H1 (cell line): ENCODE measurements around the gene RASSF5. TPM values are rescaled to one million over a fixed set of nuclear protein-coding genes. Genes with fewer than 3 reads are reported as not detected.

Experiments
- CTCF ChIA-PET: fragments of 300-600 bp; sonication (Branson Sonifier 250); formaldehyde crosslinking; loops from one replicate; lab custom pipeline; 2021; ENCODE audit not compliant: partially characterized antibody; lab: Charles Lee
- POLR2A ChIA-PET: fragments of 300-600 bp; sonication (Branson Sonifier 250); formaldehyde crosslinking; loops from one replicate; lab custom pipeline; 2021; ENCODE audit warnings: inconsistent platforms; ENCODE audit not compliant: partially characterized antibody; lab: Charles Lee
- DNase-seq, 2 experiments: peaks; one replicate each; pipeline versions ENCODE4 v3.0.0 to v3.0.0-alpha.2; 2010 to 2022; ENCODE audit warnings: low spot score in 2 of 2, low read depth in 1 of 2, mixed read lengths in 1 of 2
- FAIRE-seq: peaks from 2 replicates; lab custom pipeline; 2011; peaks lifted over from hg19 to GRCh38; lab: Jason Lieb, UNC
- H2AFZ ChIP-seq: 2 replicates; pipeline ENCODE4 v1.8.1; 2012; ENCODE audit warnings: low read length, inconsistent platforms
- H2AK5ac ChIP-seq: 2 replicates; pipeline ENCODE4 v1.6.1; 2013; ENCODE audit warnings: low read depth, low read length
- H2BK120ac ChIP-seq: replicated peaks from 2 replicates; pipeline ENCODE3; 2013; ENCODE audit warnings: low read depth, low read length, inconsistent platforms
- H2BK12ac ChIP-seq: 2 replicates; pipeline ENCODE4 v1.6.1; 2013; ENCODE audit warnings: low read depth, low read length
- H2BK15ac ChIP-seq: 2 replicates; pipeline ENCODE4 v1.6.1; 2013; ENCODE audit warnings: low read length
- H2BK20ac ChIP-seq: 2 replicates; pipeline ENCODE4 v1.6.1; 2013; ENCODE audit warnings: low read length
- H2BK5ac ChIP-seq: 2 replicates; pipeline ENCODE4 v1.6.1; 2013; ENCODE audit warnings: low read depth, low read length
- H3K14ac ChIP-seq: 2 replicates; pipeline ENCODE4 v1.6.1; 2013; ENCODE audit warnings: inconsistent platforms; ENCODE audit not compliant: insufficient read length
- H3K18ac ChIP-seq: 2 replicates; pipeline ENCODE4 v1.6.1; 2013; ENCODE audit warnings: low read length; ENCODE audit errors: extremely low read depth
- H3K23ac ChIP-seq: 2 replicates; pipeline ENCODE4 v1.6.1; 2013; ENCODE audit warnings: inconsistent platforms; ENCODE audit not compliant: insufficient read length
- H3K23me2 ChIP-seq: 2 replicates; pipeline ENCODE4 v1.6.1; 2013; ENCODE audit warnings: low read depth, low read length
- H3K27ac ChIP-seq: 2 replicates; pipeline ENCODE4 v1.6.1; 2011; ENCODE audit warnings: low read depth, low read length, inconsistent platforms
- H3K27me3 ChIP-seq, 4 experiments: replicated peaks in 1 of 4; 1 replicate in 1 of 4; 2 replicates in 3 of 4; pipeline versions ENCODE4 v1.6.1 to v1.8.1; 2011 to 2013; ENCODE audit warnings: low read length in 3 of 4, mild to moderate bottlenecking in 3 of 4, inconsistent platforms in 2 of 4, mixed read lengths in 2 of 4, moderate library complexity in 1 of 4; ENCODE audit not compliant: control insufficient read depth in 3 of 4, insufficient read depth in 3 of 4; ENCODE audit errors: extremely low read depth in 1 of 4
- H3K36me3 ChIP-seq, 4 experiments: 2 replicates each; pipeline versions ENCODE4 v1.6.1 to v1.8.1; 2011 to 2013; ENCODE audit warnings: mild to moderate bottlenecking in 4 of 4, low read length in 3 of 4, moderate library complexity in 2 of 4, control low read depth in 1 of 4, inconsistent platforms in 1 of 4; ENCODE audit not compliant: insufficient read depth in 4 of 4, control insufficient read depth in 2 of 4
- H3K4ac ChIP-seq: replicated peaks from 2 replicates; pipeline ENCODE3; 2013; ENCODE audit warnings: low read length, low read depth, mixed read lengths, inconsistent platforms; ENCODE audit not compliant: insufficient read length
- H3K4me1 ChIP-seq, 4 experiments: replicated peaks in 1 of 4; 1 replicate in 1 of 4; 2 replicates in 3 of 4; pipeline versions ENCODE4 v1.6.1 to v1.8.1; 2011 to 2013; ENCODE audit warnings: low read length in 3 of 4, inconsistent platforms in 2 of 4, mixed read lengths in 1 of 4; ENCODE audit not compliant: insufficient read depth in 4 of 4, control insufficient read depth in 3 of 4
- H3K4me2 ChIP-seq, 2 experiments: 2 replicates each; pipeline versions ENCODE4 v1.6.1 to v1.8.1; 2011 to 2013; ENCODE audit warnings: low read depth in 2 of 2, low read length in 2 of 2, control low read depth in 1 of 2, inconsistent platforms in 1 of 2, mild to moderate bottlenecking in 1 of 2; ENCODE audit not compliant: insufficient read depth in 1 of 2
- H3K4me3 ChIP-seq, 4 experiments: fragments of 200-600, 300-600 bp in 1 of 4; sonication (generic), shearing (Covaris generic), sonication (Bioruptor Twin) in 1 of 4; 2 replicates each; pipeline versions ENCODE4 v1.5.1 to v1.8.1; 2011 to 2016; ENCODE audit warnings: low read length in 4 of 4, low read depth in 3 of 4, control low read depth in 2 of 4, inconsistent platforms in 2 of 4, mild to moderate bottlenecking in 2 of 4, mixed read lengths in 1 of 4, moderate library complexity in 1 of 4; ENCODE audit not compliant: insufficient read depth in 2 of 4; ENCODE audit errors: extremely low read depth in 1 of 4
- H3K56ac ChIP-seq: replicated peaks from 2 replicates; pipeline ENCODE3; 2013; ENCODE audit warnings: low read depth, mild to moderate bottlenecking, mixed read lengths, low read length, inconsistent platforms; ENCODE audit not compliant: insufficient read length
- H3K79me1 ChIP-seq: 2 replicates; pipeline ENCODE4 v1.6.1; 2013; ENCODE audit warnings: low read depth, low read length, control low read depth
- H3K79me2 ChIP-seq, 2 experiments: 2 replicates each; pipeline versions ENCODE4 v1.6.1 to v1.8.1; 2012 to 2013; ENCODE audit warnings: low read length in 2 of 2, mild to moderate bottlenecking in 2 of 2, inconsistent platforms in 1 of 2; ENCODE audit not compliant: insufficient read depth in 2 of 2, control insufficient read depth in 1 of 2
- H3K9ac ChIP-seq, 4 experiments: replicated peaks in 1 of 4; 1 replicate in 1 of 4; 2 replicates in 3 of 4; pipeline versions ENCODE4 v1.6.1 to v1.8.1; 2011 to 2013; ENCODE audit warnings: low read depth in 3 of 4, low read length in 3 of 4, control low read depth in 2 of 4, mild to moderate bottlenecking in 2 of 4, moderate library complexity in 2 of 4, inconsistent platforms in 1 of 4; ENCODE audit errors: extremely low read depth in 1 of 4
- H3K9me3 ChIP-seq, 2 experiments: 2 replicates each; pipeline versions ENCODE4 v1.6.1 to v1.8.1; 2012 to 2013; ENCODE audit warnings: mild to moderate bottlenecking in 2 of 2, moderate library complexity in 2 of 2, control low read depth in 1 of 2, inconsistent platforms in 1 of 2, low read depth in 1 of 2, low read length in 1 of 2, mixed read lengths in 1 of 2; ENCODE audit not compliant: insufficient read depth in 2 of 2
- H4K20me1 ChIP-seq, 2 experiments: replicated peaks in 1 of 2; 2 replicates each; pipeline versions ENCODE3 to v1.8.1; 2011 to 2013; ENCODE audit warnings: inconsistent platforms in 2 of 2, low read length in 2 of 2, mild to moderate bottlenecking in 1 of 2; ENCODE audit not compliant: insufficient read depth in 2 of 2, control insufficient read depth in 1 of 2
- H4K5ac ChIP-seq: 2 replicates; pipeline ENCODE4 v1.6.1; 2013; ENCODE audit warnings: low read length, low read depth, mixed read lengths, inconsistent platforms; ENCODE audit not compliant: insufficient read length
- H4K8ac ChIP-seq: 2 replicates; pipeline ENCODE4 v1.8.0; 2013; ENCODE audit warnings: mild to moderate bottlenecking, moderate library complexity, low read length, inconsistent platforms; ENCODE audit not compliant: insufficient read depth; ENCODE audit errors: extremely low read depth
- H4K91ac ChIP-seq: replicated peaks from 2 replicates; pipeline ENCODE3; 2013; ENCODE audit warnings: low read length, mixed read lengths, inconsistent platforms; ENCODE audit not compliant: insufficient read length
- BRCA1 ChIP-seq: IDR thresholded peaks from 2 replicates; pipeline ENCODE4 v1.6.1; 2012; ENCODE audit warnings: low read depth, low read length, improper control_type of control experiment
- WGBS, 2 experiments: shearing (Covaris generic) in 1 of 2; methylation state at CpG; one replicate each; pipeline versions ENCODE4 v1.1.6 to v1.1.7; 2013 to 2015; ENCODE audit warnings: low lambda C conversion rate in 2 of 2, mixed read lengths in 2 of 2, inconsistent platforms in 1 of 2, low coverage in 1 of 2, missing lambda C conversion rate in 1 of 2; ENCODE audit not compliant: insufficient replicate concordance in 2 of 2, insufficient coverage in 1 of 2, insufficient read length in 1 of 2; ENCODE audit errors: extremely low coverage in 1 of 2, missing lambda C conversion rate in 1 of 2; 5-methylcytosine and 5-hydroxymethylcytosine counted together
- polyA plus RNA-seq, 7 experiments: library from polyadenylated mRNA; depleted of rRNA in 3 of 7; stranded (reverse) in 5 of 7; unstranded in 2 of 7; fragments of >200 nt in 5 of 7; fragments of 200-250 nt in 2 of 7; gene quantifications; 1 replicate in 5 of 7; 2 replicates in 1 of 7; 4 replicates in 1 of 7; pipeline versions ENCODE4 v1.2.1 to v1.2.3, GENCODE V29; 2011 to 2013; ENCODE audit warnings: missing spikeins in 2 of 7, mixed read lengths in 2 of 7
- total RNA-seq: library from RNA; stranded (reverse); fragmentation: NEBNext Ultra II Directional; extraction: Animal tissue kit (Norgen Biotek cat#: 25700); gene quantifications from 2 replicates; pipeline ENCODE4 v1.2.1, GENCODE V29; 2021

Gene RASSF5
- total and polyA plus RNA-seq, 2 of the 8 experiments (the other 6 are each of a cell fraction or from before 2014, with no cell fraction given), result 0.82 to 1.8 TPM

- no peak overlapping the region for H2BK5ac ChIP-seq
Measured at GRCh38 chr1:206584683-206585082, 77.4 kb downstream of the RASSF5 start.

More at GRCh38 chr1:206584683-206585082, 77.4 kb downstream of the RASSF5 start:
- CTCF ChIA-PET, result interaction anchor here (0.8 to 16.9 kb wide), 25 partner anchors 8 to 205 kb away, joined by 3 to 298 read pairs (median 12); partner anchors contain the start of genes IKBKE and RASSF5
- H2BK120ac ChIP-seq, result no peak overlapping the region
- POLR2A ChIA-PET, result interaction anchor here (1.3 kb wide), 2 partner anchors 9 to 102 kb away, joined by 3 read pairs; no protein-coding TSS in a partner anchor
- DNase-seq (no peak), FAIRE-seq (no peak)
- H3K56ac ChIP-seq, result no peak overlapping the region
- H2BK12ac ChIP-seq, result no peak overlapping the region
- H3K9ac ChIP-seq, result no peak overlapping the region; a peak in 1 of 7 replicates
- no peak overlapping the region for H3K18ac ChIP-seq
- H2AK5ac ChIP-seq, result no peak overlapping the region
- no peak overlapping the region for H3K23ac ChIP-seq
- no peak for TF ChIP-seq BRCA1
- no peaks in the 10 kb centered on the region for H3K79me1 ChIP-seq
- no peaks in the 10 kb centered on the region for H3K79me2 ChIP-seq
- H3K14ac ChIP-seq, result no peak overlapping the region
- no peaks in the 10 kb centered on the region; a peak in 2 of 8 replicates for H3K36me3 ChIP-seq
- no peak overlapping the region for H2AFZ ChIP-seq
- no peak overlapping the region for H4K5ac ChIP-seq
- no peaks in the 10 kb centered on the region for H3K4me1 ChIP-seq
- no peak overlapping the region for H3K4me3 ChIP-seq
- no peaks in the 10 kb centered on the region for H3K23me2 ChIP-seq
- H3K27ac ChIP-seq, result no peak overlapping the region
- H3K4ac ChIP-seq, result no peak overlapping the region
- no peak overlapping the region for H4K8ac ChIP-seq
- no peaks in the 10 kb centered on the region for H3K27me3 ChIP-seq
- no peak overlapping the region for H3K4me2 ChIP-seq
- no peak overlapping the region for H2BK20ac ChIP-seq
- no peak overlapping the region for H2BK15ac ChIP-seq
- 93% methylated on average over 4 of the region's 4 CpGs; no CpG with 5 or more reads in 1 of the 2 experiments for WGBS, 2 experiments
- no peaks in the 10 kb centered on the region for H3K9me3 ChIP-seq
- no peaks in the 10 kb centered on the region for H4K20me1 ChIP-seq
- H4K91ac ChIP-seq, result no peak overlapping the region
